GM21423 (cell line): ENCODE measurements around the gene MTMR10.
A peak's percentile ranks its signal among the peaks of the same experiment; 100 is the strongest.

Source experiments
- ATAC-seq: cut with Tn5 transposase; IDR thresholded peaks from one replicate; pipeline ENCODE4 v1.9.1; 2021; ENCODE audit warnings: mild to moderate bottlenecking, moderate library complexity; ENCODE audit not compliant: unreplicated experiment

Gene MTMR10

DNA sequence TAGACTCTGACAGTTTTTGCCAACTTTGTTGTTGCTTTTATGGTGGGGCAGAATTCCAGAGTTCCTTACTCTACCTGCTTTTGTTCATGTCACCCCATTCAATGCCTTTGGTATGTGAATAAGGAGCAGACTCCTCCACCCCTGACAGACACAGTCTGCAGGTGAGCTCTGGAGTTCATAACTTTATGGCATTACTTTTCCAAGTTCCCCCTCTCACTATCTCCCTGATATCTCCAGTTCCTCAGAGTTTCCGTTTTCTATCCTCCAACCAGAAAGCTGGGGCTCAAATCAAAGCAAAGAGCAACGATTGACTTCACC is 23.1 kb upstream of the MTMR10 start:
- ATAC-seq: no peak

DNA sequence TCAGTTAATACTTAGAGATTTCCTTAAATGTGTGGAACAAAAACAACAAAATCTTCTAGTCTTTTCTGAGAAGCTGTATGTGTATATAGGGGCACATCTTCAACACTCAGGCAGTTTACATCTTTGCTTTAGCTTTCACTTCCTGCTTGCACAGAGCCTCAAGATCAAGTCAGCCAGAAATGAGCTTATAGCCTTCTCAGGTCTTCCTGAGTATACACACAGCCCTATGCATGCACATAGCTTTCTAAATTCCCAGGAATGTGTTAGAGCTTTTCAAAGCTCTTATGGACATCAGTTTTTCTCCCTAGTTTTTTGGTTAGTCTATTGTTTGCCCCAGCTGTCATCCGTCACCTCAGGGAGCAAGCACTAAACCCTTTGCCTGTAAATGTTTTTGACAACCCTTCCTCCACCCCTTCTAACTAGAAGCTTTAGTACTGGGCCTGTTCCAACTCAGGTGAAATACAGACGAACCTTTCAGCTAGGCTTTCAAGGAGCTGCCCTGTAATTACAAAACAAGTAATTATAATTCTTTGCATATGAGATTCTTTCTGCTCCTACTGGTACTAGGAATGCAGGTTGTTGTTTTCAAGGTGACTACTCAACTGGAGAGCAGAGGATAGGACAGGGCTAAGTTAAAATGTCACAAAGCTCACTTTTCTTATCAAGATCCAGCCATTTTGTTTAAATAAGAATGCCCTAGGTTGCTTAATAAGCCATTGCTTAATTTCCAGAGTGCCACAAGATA is 22.6 kb upstream of the MTMR10 start:
- ATAC-seq: peak; percentile 98

DNA sequence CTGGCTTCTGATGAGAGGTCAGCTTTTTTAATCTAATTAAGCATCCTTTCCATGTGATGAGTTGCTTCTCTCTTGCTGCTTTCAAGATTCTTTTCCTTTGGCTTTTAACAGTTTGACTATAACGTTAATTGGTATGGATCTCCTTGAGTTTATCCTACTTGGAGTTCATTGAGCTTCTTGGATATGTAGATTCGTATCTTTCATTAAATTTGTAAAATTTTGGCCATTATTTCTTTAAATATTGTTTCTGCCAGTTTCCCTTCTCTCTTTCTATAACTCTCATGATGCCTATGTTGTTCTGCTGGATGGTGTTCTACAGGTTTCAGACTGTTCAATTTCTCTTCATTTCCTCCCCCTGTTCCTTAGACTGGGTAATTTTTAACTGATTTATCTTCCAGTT is 21.0 kb upstream of the MTMR10 start:
- no peak for ATAC-seq

DNA sequence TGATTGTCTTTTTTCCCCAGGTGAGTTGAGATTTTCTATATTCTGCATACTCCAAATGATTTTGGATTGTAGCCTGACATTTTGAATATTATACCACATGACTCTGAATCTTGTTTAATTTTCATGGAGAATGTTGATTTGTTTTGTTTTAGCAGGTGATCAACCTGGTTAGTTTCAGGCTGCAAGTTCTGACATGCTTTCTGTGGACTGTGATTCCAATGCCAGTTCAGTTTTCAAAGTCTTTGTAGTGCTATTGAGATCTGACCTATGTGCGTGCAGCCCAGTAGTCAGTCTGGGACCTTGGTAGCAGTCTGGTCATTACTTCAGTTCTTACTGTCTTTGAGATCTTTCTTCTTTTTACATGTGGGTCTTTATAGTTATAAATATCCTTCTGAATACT is 18.6 kb upstream of the MTMR10 start:
- ATAC-seq: no peak

DNA sequence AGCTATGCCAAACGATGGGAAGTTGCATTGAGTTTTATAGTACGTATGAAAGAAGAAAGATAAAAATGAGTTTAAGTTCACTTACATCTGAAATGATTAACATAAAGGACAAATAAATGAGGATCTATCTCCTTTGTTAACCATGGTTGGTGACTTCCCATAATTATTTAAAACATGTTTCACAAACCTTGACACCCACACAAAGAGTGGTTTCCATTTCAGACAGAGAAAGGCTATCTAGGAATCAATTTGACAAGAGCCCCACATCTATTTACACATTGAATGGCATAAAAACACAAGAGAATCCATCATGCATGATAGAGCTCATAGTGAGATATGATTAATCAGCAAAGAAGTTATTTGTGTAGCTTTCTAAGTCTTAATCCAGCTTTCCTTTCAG is 14.2 kb upstream of the MTMR10 start:
- ATAC-seq: no peak

DNA sequence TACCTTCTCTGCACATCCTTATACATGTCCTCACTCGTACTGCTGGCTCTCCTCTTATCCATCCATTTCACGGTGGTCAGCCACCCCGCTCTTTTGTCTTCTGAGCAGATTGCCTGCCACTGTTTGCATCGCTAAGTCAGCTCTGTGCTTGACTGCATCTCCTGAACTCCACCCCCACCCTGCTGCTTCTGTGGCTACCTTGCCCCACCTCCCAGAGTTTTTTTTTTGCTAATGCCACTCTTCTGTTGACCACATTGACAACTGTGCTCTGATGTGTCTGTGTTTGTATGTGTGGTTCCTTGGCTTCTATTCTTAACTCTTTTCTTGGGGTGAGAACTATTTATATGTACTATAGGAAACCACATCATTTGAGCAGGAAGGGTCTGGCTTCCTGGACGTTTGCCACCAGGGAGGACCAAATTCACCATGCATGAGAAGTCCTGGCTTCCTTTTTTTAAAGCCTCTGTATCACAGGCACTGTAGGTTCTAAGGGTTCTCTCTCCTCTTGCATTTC is 12.8 kb upstream of the MTMR10 start:
- peak; percentile 84 for ATAC-seq

DNA sequence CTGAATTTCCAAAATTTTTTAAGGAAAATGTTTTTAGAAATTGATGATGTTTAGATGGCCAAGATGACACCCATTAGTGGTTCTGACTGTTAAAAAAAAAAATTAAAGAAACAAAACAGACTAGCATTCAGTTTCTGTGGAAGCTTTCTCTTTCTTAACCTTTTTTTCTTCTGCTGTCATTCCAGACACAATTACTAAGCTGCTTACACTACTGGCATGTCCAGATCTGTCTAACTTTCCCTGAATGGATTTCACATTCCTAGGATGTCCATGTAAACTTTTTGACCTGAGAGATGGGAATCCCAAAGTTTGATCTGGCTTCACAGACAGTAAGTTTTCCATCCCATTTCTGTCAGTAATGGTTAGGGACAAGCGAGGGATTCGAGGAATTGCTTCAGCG is 10.3 kb upstream of the MTMR10 start:
- ATAC-seq: no peak

DNA sequence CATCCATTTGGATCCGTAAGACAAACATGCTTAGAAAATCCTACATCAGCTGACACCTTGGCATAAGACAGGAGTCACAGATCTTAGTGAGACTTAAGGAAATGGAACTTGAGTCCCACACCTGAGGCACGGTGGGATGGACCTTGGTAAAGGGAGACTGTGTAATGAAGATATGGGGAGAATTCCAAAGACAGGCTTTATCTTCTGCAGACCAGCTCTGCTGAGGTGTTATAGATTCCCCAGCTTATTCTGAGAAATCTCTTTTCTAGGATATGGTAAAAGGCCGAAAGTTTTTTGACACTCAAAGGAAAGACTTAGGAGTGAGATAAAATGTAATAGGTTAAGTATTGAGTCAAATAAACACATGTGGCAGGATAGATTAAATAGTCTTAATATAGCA is 8.3 kb upstream of the MTMR10 start:
- ATAC-seq: no peak

DNA sequence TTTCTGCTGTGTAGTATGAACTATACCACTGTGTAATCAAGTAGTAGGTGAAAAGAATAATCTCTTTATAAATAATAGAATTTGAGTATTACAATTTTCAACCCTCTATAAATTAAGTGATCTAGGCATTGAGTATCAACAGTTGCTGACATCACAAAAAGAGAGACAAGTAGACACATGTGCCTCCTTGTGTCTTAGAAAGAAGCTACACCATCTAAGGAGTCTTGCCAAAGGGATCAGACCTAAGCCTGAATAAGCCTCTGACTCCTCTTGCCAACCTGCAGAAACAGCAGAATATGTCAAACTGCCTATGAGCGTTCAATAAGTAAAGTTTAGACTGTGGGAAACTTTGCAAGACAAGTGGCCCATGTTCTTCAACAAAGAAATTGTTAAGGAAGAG is 5.8 kb upstream of the MTMR10 start:
- ATAC-seq: no peak

DNA sequence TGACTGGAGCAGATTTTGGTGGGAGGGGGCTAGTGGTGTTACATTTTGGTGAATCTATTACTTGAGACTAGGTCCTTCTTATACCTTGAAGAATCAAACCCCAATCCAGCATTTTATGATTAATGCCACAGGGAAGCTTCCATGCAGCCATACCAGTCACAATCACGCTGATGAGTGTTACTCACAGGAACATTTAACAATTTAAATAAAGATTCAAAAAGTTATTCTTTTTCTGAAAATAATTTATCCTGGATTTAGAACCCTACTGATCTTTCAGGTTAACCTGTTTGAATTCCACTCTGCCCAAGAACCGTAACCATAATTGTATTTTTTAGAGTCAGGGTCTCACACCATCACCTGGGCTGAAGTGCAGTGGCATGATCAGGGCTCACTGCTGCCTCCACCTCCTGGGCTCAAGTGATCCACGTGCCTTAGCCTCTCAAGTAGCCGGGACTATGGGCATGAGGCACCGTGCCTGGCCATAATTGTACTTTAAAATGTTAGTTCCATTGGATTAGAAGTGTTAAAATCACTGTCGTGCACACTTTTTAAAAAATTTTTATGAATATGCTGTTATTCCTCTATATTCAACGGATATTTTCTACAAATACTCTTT is 929 bp upstream of the MTMR10 start:
- ATAC-seq: no peak

DNA sequence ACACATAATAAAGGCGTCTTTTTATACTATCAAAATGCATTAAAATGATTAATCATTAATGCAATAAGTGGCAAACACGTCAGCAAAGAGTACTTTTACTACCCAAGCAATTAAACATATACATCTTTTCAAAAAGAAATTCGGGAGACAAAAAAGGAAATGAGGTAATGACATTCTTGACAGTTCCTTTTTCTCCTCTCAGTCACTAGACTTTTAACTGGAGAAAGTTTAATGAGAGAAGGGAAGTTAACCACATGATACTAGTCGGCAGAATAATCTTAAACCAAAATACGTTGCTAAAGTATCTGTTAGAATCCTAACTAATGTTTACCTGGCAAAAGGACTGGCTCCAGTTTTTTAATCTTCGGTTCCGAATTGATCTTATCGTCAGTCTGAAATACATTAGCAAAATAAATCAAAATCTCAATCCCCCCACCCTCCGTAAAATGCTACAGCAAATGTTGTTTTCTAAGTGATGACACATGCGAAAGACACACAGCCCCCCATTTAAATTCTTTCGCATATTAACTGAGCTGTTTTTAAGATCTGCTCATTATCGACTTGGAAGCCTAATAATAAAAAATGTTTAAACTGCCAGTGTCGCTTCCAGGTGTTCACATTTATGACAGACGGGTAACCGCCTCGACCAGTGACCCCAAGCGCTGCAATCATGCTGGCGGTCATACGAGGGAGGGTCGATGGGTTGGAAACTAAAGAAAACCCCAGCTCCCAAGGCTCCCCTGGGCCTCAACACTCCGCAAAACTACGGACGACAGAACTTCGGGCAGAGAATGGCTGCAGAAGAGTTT is 778 bp downstream of the MTMR10 start:
- no peak for ATAC-seq

DNA sequence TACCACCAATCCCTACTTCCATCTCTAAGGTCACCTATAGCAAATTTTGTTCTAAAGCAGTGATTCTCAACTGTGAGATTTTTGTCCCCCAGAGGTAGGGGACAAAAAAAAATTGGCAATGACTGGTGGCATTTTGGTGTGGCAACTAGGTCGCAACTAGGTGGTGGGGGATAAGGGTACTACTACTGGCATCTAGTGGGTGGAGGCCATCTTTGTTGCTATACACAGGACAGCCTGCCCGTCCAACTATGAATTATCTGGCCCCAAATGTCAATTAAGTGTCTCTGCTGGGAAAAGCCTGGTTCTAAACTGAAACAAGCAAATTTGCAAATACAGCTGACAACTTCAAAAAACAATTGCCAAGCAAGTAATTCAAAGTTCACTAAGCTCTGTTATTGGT is 1.4 kb downstream of the MTMR10 start:
- ATAC-seq: no peak

DNA sequence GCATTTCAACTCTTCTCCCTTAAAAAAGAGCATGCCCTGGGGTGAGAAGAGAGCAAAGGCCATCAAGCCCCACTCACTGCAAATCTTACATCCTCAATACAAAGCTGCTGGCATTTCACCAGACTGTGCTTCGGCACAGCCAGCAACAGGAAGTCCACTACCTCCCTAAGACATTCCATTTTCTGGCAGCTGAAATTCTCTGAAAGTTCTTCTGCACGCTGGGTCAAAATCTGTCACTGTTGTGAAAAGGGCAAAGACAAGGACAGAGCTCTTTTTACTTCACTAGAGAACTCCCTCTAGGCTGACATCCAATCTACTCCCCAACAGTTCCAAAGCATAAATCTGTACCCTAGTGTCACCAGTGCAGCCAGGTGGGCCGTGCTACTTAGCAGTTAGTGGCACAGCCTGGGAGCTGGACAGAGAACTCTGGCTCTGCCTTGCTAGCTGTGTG is 6.3 kb downstream of the MTMR10 start:
- no peak for ATAC-seq

DNA sequence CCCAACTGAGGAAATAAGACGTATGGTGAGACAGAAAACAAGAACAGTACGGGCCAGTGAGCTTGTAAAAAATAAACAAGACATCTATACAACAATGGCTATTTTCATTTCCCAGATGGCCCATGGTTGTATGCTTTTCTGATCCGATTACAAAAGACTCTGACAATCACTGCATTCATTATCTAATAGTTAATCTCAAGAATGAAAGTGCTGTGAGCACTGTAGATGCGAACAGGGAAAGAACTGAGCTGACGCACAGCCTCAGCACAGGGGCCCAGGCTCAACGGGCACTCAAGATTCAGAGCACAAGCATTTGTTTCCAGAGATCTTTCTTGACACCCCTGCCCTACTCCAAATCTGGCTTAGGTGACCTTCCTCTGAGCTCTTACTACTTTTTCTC is 6.9 kb downstream of the MTMR10 start:
- no peak for ATAC-seq

DNA sequence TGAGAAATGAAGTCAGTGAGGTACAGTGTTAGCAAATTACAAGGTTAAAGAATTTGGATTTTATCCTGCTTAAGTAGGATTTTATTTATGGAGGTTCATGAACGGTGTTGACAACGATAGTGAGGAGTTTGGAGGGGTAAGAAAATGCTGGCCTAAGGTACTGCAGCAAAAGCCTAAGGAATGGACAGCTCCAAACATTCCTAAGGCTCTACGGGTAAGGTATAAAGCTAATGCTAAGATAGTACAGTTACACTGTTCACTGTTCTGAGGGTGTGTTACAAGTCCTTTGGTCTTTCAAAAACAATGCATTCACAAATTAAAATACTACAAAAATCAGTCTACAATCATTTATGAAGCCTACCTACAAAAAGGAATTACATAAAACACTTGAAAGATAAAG is 7.3 kb downstream of the MTMR10 start:
- no peak for ATAC-seq

DNA sequence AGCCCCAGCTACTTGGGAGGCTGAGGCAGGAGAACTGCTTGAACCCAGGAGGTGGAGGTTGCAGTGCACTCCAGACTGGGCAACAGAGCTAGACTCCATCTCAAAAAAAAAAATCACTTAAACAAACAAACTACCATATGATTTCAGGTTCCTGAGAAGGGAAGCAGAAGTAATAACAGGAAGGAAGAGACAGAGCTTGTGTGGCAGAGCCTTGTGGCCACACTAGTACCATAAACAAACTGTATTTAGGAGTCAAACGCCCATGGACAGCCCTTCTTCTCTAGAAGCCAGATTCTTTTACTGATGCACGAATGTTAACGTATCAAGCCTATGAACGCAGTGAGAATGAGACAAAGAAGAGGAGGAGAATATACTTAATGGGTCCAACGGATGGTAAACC is 12.0 kb downstream of the MTMR10 start:
- ATAC-seq: no peak

DNA sequence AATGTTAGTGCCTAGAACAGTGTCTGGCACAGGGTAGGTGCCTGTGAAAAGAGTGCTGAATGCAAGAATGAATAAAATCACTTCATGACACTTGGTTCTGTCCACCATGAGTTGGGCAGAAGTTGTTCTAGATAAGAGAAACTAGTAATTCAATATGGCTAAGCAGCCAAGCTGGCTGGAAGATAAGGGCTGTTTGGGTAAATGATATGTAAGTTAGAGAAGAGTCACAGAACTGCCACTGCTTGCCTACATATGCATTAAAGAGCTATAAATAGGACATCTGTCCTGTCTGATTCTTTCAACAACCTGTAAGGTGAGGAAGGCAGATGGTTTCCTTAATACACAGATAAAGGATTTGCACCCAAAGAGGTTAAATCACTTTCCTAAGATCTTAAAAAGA is 13.1 kb downstream of the MTMR10 start:
- ATAC-seq: no peak

DNA sequence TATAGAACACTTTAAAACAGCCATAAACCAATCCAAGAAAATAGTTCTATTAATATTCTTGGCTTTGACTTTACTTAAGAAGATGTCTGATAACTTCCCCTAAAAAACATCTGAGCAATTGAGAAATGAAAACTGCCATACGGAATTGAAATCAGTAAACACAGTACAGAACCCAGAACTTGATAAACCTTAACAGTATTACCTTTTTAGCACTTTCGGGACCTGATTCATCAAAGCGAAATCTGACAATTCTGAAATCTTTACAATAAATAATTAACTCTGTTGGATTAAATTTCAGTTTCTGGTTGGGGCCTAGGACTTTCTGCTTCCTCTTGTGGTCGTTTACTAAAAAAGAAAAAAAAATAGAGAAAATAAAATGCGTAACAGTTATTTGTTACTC is 17.3 kb downstream of the MTMR10 start:
- ATAC-seq: peak; percentile 71

DNA sequence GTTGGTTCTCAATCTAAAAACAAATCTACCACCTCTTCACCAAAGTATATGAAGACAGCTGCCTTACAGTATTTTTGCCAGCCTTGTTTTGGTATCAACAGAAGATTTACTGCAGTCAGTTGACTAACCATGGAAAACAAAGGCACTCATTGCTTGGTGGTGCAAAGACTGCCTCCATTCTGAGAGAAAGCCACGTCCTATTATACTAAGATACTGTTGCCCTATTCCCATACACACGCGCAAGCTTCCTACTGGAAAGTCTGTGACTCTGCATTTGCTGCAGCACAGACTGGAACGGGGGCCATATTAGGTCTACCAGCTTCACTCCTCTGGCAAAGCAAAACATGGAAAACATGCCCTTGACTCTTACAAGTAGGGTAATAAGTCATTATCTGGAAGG is 18.0 kb downstream of the MTMR10 start:
- ATAC-seq: no peak

DNA sequence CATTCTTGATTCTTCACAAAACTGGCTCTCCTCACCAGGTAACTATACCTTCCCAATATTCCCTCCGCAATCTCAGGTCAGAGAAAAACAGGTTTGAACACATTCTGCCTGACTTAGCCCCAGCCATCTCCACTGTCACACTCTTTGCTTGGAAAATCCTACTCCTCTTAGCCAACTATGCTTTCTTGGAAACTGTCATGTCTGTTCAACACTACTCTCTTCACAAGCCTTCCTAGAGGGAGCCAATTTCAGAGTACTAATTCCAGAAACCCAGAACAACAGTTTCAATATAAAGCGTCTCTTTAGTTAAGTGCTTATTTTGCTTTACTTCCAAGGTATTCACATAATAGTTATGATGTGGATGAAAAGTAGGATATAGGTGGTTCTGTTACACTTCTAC is 21.7 kb downstream of the MTMR10 start:
- no peak for ATAC-seq

DNA sequence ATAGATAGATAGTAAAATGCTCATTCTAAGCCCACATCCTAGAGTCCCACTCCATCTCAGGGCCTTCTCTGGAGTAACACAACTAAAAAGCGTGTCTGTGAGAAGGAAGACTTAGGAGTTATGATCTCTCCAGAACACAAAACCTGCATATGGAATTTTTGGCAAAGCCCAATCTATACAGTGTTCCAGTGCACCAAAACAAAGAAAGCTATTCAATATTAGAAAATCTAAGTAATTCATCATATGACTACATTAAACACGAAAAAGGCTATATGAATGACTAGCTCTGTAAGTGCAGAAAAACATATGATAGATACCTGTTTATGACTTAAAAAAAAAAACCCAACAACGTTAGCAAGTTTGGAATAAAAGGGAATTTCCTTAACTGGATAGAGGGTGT is 27.7 kb downstream of the MTMR10 start:
- ATAC-seq: no peak

DNA sequence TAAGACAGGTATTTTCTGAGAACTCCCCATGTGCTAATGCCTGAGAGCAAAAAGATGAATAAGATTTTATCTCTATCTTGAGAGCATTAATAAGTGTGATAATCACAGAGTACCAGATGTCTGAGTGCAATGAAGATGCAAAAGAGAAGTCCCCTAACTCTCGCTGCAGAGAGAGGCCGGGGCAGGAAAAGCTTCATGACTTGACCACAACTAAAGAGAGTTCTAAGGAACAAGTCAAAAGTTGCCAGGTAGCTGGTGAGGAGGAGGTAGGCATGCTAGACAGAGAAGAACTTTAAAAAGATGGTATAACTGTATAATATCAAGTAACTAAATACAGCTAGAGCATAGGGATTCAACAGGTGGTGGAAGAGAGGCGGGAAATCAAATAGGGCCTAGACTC is 28.8 kb downstream of the MTMR10 start:
- ATAC-seq: no peak
